Ovary (tissue), 9 donors: Measurements from ENCODE around the gene ACACB. TPM values are rescaled to one million over a fixed set of nuclear protein-coding genes. Genes with fewer than 3 reads are reported as not detected.

Experiments
- DNase-seq, 5 donors: peaks; one replicate each; pipeline ENCODE4 v3.0.0-alpha.2; 2019 to 2020
- H3K27ac ChIP-seq, 2 donors: fragments of 200-600 bp; one replicate each; pipeline versions ENCODE4 v1.5.1 to v1.8.0; 2019 to 2022
- H3K27me3 ChIP-seq: fragments of 200-600 bp; one replicate; pipeline ENCODE4 v1.8.0; 2022
- H3K36me3 ChIP-seq: fragments of 200-600 bp; sonication (generic); one replicate; pipeline ENCODE4 v1.5.1; 2019
- H3K4me1 ChIP-seq: one replicate; pipeline ENCODE4 v1.8.1; 2013; ENCODE audit warnings: mild to moderate bottlenecking, moderate library complexity; ENCODE audit not compliant: insufficient read depth
- H3K4me3 ChIP-seq: fragments of 200-600 bp; sonication (generic); one replicate; pipeline ENCODE4 v1.5.1; 2017
- H3K9me3 ChIP-seq, 2 donors: fragments of 200-600 bp in 1 of 2; sonication (generic) in 1 of 2; one replicate each; pipeline versions ENCODE4 v1.5.1 to v1.8.1; 2013 to 2019; ENCODE audit warnings: mild to moderate bottlenecking in 1 of 2, moderate library complexity in 1 of 2
- EP300 ChIP-seq: sonication (generic); formaldehyde crosslinking; IDR thresholded peaks from one replicate; pipeline ENCODE4 v1.6.1; 2017; ENCODE audit warnings: antibody characterized with exemption
- POLR2A ChIP-seq: fragments of 450-650 bp; IDR thresholded peaks from one replicate; pipeline ENCODE4 v1.6.1; 2017; ENCODE audit warnings: antibody characterized with exemption, mild to moderate bottlenecking, moderate library complexity
- WGBS, 3 donors: extraction: QIAGEN DNeasy Blood & Tissue Kit in 1 of 3; methylation state at CpG; one replicate each; pipeline versions ENCODE4 v1.1.5 to v1.1.7; 2013 to 2017; 5-methylcytosine and 5-hydroxymethylcytosine counted together
- intact Hi-C, 4 donors: fragments of 100-400 bp; cut with DNase I; formaldehyde crosslinking; loops; one replicate each; pipeline versions ENCODE4 v1.11.0 to v1.15.1; 2022 to 2023
- polyA plus RNA-seq, 2 donors: library from polyadenylated mRNA; stranded (reverse); fragments of 200-250 nt in 1 of 2; fragments of 350-450 nt in 1 of 2; fragmentation: Illumina TruSeq in 1 of 2; extraction: RNeasy Lipid Tissue Mini Kit (QIAGEN cat#74804) in 1 of 2; gene quantifications; one replicate each; pipeline ENCODE4 v1.2.3, GENCODE V29; 2013 to 2014
- total RNA-seq, 7 donors: library from RNA; depleted of rRNA in 2 of 7; stranded (reverse); fragments of >200 nt in 2 of 7; fragmentation: NEBNext Ultra II Directional in 3 of 7; extraction: Animal tissue kit (Norgen Biotek cat#: 25700) in 3 of 7; gene quantifications; one replicate each; pipeline versions ENCODE4 v1.1.0 to v1.2.4, GENCODE V29; 2016 to 2023
- TF ChIP-seq, protein P1 (sequence below), 3 donors: fragments of 450-650 bp in 2 of 3; fragments of 200-600 bp in 1 of 3; IDR thresholded peaks; one replicate each; pipeline versions ENCODE4 v1.5.1 to v1.8.0; 2016 to 2022; ENCODE audit warnings: antibody characterized with exemption in 3 of 3, mild to moderate bottlenecking in 1 of 3
- donor health status: DM: no; HTN: no; CAD: no; lungs with moderate emphysema.
- donor health status: DM: no; HTN: no; CAD: no.
- donor health status: Bipolar disorder and iron deficiency.
- donor health status: DM: yes; HTN: yes; CAD: no.
- donor health status: DM: no; HTN: no; CAD: no.
- donor health status: DM: yes; HTN: yes; CAD: no.

ACACB gene
- total and polyA plus RNA-seq, 9 donors: 20.5 to 56.5 (median 40.4) TPM

DNA sequence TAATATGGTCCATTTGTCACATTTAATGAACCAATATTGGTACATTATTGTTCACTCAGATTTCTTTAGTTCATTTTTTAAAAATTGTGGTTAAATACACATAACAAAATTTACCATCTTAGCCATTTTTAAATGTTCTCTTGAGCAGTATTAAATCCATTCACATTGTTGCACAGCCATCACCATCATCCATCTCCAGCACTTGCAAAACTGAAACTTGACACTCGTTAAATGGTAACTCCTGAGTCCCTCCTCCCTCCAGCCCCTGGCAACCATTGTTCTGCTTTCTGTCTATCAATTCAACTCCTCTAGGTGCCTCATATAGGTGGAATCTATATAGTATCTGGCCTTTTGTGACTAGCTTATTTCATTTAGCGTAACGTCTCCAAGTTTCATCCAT is 86.4 kb downstream of the ACACB start:
- no peak overlapping the region for H3K27ac ChIP-seq
- intact Hi-C loops: no loop called here
- H3K4me1 ChIP-seq: no peaks in the 10 kb centered on the region
- DNase-seq: no peak
- no peak overlapping the region for H3K4me3 ChIP-seq
- no peak for TF ChIP-seq EP300
- H3K27me3 ChIP-seq: no peaks in the 10 kb centered on the region
- no peaks in the 10 kb centered on the region for H3K9me3 ChIP-seq
- H3K36me3 ChIP-seq: no peaks in the 10 kb centered on the region
- WGBS, 3 donors: 92 to 95% (median 94%) methylated on average over 3 of the region's 3 CpGs

DNA sequence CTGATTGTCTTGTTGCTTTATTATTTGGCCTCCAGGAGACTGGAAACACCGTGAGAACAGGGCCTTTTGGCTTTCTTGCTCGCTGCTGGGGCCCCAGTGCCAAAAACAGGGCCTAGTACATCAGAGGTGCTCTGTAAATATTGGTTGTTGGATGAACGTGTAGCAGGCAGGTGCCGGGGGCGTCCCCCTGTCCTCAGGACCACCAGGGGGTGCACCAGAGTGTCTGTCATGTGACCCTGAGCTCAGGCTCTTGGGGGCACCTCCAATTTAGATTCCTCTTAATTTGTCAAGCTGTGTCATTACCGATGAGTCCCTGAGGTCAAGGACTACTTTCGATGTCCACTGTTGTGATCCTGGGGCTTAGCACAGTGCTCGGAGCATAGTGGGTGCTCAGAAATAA is 87.1 kb downstream of the ACACB start:
- 85 to 91% (median 88%) methylated on average over 8 of the region's 8 CpGs for WGBS, 3 donors
- Histone ChIP-seq H3K27me3 (no peaks in the 10 kb centered on the region), H3K27ac (no peak overlapping the region), H3K4me1 (no peaks in the 10 kb centered on the region), H3K4me3 (no peak overlapping the region), H3K36me3 (no peaks in the 10 kb centered on the region), H3K9me3 (no peaks in the 10 kb centered on the region)
- intact Hi-C loops: no loop called here
- TF ChIP-seq, protein P1, sequence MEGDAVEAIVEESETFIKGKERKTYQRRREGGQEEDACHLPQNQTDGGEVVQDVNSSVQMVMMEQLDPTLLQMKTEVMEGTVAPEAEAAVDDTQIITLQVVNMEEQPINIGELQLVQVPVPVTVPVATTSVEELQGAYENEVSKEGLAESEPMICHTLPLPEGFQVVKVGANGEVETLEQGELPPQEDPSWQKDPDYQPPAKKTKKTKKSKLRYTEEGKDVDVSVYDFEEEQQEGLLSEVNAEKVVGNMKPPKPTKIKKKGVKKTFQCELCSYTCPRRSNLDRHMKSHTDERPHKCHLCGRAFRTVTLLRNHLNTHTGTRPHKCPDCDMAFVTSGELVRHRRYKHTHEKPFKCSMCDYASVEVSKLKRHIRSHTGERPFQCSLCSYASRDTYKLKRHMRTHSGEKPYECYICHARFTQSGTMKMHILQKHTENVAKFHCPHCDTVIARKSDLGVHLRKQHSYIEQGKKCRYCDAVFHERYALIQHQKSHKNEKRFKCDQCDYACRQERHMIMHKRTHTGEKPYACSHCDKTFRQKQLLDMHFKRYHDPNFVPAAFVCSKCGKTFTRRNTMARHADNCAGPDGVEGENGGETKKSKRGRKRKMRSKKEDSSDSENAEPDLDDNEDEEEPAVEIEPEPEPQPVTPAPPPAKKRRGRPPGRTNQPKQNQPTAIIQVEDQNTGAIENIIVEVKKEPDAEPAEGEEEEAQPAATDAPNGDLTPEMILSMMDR (IDR thresholded peaks at IDR 0.05): no peak
- TF ChIP-seq POLR2A: no peak
- no peak for TF ChIP-seq EP300
- DNase-seq: no peak

DNA sequence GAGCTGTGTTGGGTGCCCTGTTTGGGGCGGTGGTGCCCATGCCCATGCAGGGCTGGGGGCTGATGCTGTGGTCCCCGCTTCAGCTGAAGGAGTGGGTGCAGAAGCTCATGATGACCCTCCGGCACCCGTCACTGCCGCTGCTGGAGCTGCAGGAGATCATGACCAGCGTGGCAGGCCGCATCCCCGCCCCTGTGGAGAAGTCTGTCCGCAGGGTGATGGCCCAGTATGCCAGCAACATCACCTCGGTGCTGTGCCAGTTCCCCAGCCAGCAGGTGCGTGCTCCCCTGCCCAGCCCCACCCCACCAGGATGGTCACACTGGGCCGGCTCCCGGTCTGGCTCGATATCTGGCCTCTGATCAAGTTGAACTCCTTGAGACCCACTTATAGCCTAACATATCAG is 92.7 kb downstream of the ACACB start:
- H3K9me3 ChIP-seq: no peaks in the 10 kb centered on the region
- intact Hi-C loops: no loop called here
- no peak overlapping the region for H3K4me3 ChIP-seq
- TF ChIP-seq EP300 (no peak), POLR2A (no peak)
- TF ChIP-seq, protein P1 (IDR thresholded peaks at IDR 0.05): no peak
- WGBS, 3 donors: 94 to 99% (median 95%) methylated on average over 12 to 14 of the region's 14 CpGs
- DNase-seq: no peak
- no peak overlapping the region for H3K27ac ChIP-seq
- no peaks in the 10 kb centered on the region for H3K4me1 ChIP-seq
- H3K36me3 ChIP-seq: no peaks in the 10 kb centered on the region
- no peaks in the 10 kb centered on the region for H3K27me3 ChIP-seq

DNA sequence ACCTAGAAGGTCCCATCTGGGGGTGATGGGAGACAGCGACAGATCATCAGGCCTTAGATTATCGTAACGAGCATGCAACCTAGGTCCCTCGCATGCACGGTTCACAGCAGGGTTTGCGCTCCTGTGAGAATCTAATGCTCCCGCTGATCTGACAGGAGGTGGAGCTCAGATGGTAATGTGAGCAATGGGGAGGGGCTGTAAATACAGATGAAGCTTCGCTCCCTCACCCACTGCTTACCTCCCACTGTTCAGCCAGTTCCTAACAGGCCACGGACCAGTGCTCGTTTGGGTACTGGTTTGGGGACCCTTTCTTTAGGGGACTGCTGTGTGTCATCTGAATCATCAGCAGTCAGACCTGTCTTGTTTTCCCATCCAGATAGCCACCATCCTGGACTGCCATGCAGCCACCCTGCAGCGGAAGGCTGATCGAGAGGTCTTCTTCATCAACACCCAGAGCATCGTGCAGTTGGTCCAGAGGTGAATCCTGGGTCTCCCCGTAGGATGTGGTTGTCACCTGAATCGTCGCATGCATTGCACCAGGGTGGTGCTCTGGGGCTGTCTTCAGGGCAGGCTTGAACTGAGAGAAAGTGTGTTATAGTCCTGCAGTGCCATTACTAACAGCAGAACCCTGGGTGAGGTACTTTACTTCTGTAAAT is 96.2 kb downstream of the ACACB start:
- intact Hi-C loops: no loop called here
- Histone ChIP-seq H3K4me3 (no peak overlapping the region), H3K4me1 (no peaks in the 10 kb centered on the region), H3K9me3 (no peaks in the 10 kb centered on the region), H3K27me3 (no peaks in the 10 kb centered on the region), H3K36me3 (no peaks in the 10 kb centered on the region), H3K27ac (no peak overlapping the region)
- 91 to 94% (median 93%) methylated on average over 16 of the region's 16 CpGs for WGBS, 3 donors
- no peak for DNase-seq
- TF ChIP-seq EP300 (no peak), POLR2A (no peak)
- TF ChIP-seq, protein P1 (IDR thresholded peaks at IDR 0.05): no peak

DNA sequence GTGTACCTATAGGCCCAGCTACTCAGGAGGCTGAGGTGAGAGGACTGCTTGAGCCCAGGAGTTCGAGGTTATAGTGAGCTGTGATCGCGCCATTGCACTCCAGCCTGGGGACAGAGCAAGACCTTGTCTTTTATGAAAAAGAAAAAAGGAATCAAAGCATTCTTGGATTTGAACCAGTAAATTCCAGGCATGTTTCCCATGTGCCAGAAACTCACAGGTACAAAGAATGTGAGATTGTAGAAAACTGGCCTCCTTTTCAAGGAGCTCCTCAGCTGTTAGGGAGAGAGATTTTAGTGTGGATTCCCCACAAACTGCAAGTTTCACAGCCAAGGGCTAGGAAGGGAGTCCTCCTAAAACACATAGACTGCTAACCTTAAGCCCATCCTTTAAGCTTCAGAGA is 97.7 kb downstream of the ACACB start:
- DNase-seq: no peak
- TF ChIP-seq POLR2A: no peak
- TF ChIP-seq, protein P1 (IDR thresholded peaks at IDR 0.05): no peak
- TF ChIP-seq EP300: no peak
- intact Hi-C loops: no loop called here
- 88 to 91% (median 90%) methylated on average over 3 of the region's 3 CpGs for WGBS, 3 donors
- no peaks in the 10 kb centered on the region for H3K9me3 ChIP-seq
- H3K4me1 ChIP-seq: no peaks in the 10 kb centered on the region
- no peaks in the 10 kb centered on the region for H3K36me3 ChIP-seq
- no peaks in the 10 kb centered on the region for H3K27me3 ChIP-seq
- no peak overlapping the region for H3K27ac ChIP-seq
- H3K4me3 ChIP-seq: no peak overlapping the region
